NCI-H510A (cell line): Measurements from ENCODE around the gene PFN4.
"Not testable (repeated sequence)": the region's sequence is repeated elsewhere in the genome, so short reads cannot be mapped to it uniquely, and the experiment has no call there.

Experiments
- DNase-seq: peaks from one replicate; lab custom pipeline; 2025; lab: John Stamatoyannopoulos, UW

Gene PFN4

GRCh38 chr2:24111407-24111901, 11.7 kb downstream of the PFN4 start:
- DNase-seq, result no peak

GRCh38 chr2:24110660-24111303, 12.4 kb downstream of the PFN4 start:
- no peak for DNase-seq

GRCh38 chr2:24109431-24109830, 13.7 kb downstream of the PFN4 start:
- not testable (repeated sequence) for DNase-seq

GRCh38 chr2:24107336-24107735, 15.8 kb downstream of the PFN4 start:
- no peak for DNase-seq

- DNase-seq, result no peak
Observed at GRCh38 chr2:24106786-24107185, 16.3 kb downstream of the PFN4 start.

GRCh38 chr2:24105816-24106215, 17.3 kb downstream of the PFN4 start:
- DNase-seq, result no peak

GRCh38 chr2:24104906-24105305, 18.2 kb downstream of the PFN4 start:
- DNase-seq, result no peak

- DNase-seq, result peak; percentile 8
Observed at GRCh38 chr2:24104110-24104650, 19.0 kb downstream of the PFN4 start.

GRCh38 chr2:24102677-24103076, 20.5 kb downstream of the PFN4 start:
- no peak for DNase-seq

- no peak for DNase-seq
Observed at GRCh38 chr2:24101992-24102391, 21.1 kb downstream of the PFN4 start.

GRCh38 chr2:24100732-24101131, 22.4 kb downstream of the PFN4 start:
- not testable (repeated sequence) for DNase-seq

GRCh38 chr2:24095171-24095677, 27.9 kb downstream of the PFN4 start:
- DNase-seq, result peak; percentile 26

- DNase-seq, result not testable (repeated sequence)
Observed at GRCh38 chr2:24093270-24093669, 29.9 kb downstream of the PFN4 start.

GRCh38 chr2:24088821-24089359, 34.2 kb downstream of the PFN4 start:
- DNase-seq, result no peak

- no peak for DNase-seq
Observed at GRCh38 chr2:24087032-24087431, 36.1 kb downstream of the PFN4 start.

- no peak for DNase-seq
Observed at GRCh38 chr2:24086241-24086640, 36.9 kb downstream of the PFN4 start.

- DNase-seq, result no peak
Observed at GRCh38 chr2:24085200-24085489, 38.0 kb downstream of the PFN4 start.

GRCh38 chr2:24084386-24085199, 38.5 kb downstream of the PFN4 start, which contains the start of gene TP53I3:
TSS of gene TP53I3 (minus strand) at chr2:24084834. CDS start at chr2:24084326, 508 bp downstream.
- peak; percentile 88 for DNase-seq

- peak; percentile 93 for DNase-seq
Observed at GRCh38 chr2:24083567-24084385, 39.4 kb downstream of the PFN4 start.

GRCh38 chr2:24082787-24083566, 40.2 kb downstream of the PFN4 start:
- DNase-seq, result no peak

GRCh38 chr2:24080701-24081100, 42.4 kb downstream of the PFN4 start:
- peak; percentile 49 for DNase-seq
